Peyer's patch (tissue), 4 donors: ENCODE results near the gene EXOSC5. TPM values are rescaled to one million over a fixed set of nuclear protein-coding genes. Genes with fewer than 3 reads are reported as not detected.
A peak's percentile ranks its signal among the peaks of the same experiment; 100 is the strongest.
"Not testable (repeated sequence)": the region's sequence is repeated elsewhere in the genome, so short reads cannot be mapped to it uniquely, and the experiment has no call there.

Source experiments
- DNase-seq, 3 donors: peaks; one replicate each; pipeline ENCODE4 v3.0.0-alpha.2; 2017 to 2019
- H3K27ac ChIP-seq, 4 donors: fragments of 200-600 bp; sonication (generic); one replicate each; pipeline ENCODE4 v1.5.1; 2016 to 2019
- H3K27me3 ChIP-seq, 2 donors: fragments of 200-600 bp; sonication (generic); one replicate each; pipeline ENCODE4 v1.5.1; 2019
- H3K36me3 ChIP-seq, 3 donors: fragments of 200-600 bp; sonication (generic); one replicate each; pipeline ENCODE4 v1.5.1; 2016 to 2019
- H3K4me1 ChIP-seq, 4 donors: fragments of 200-600 bp; sonication (generic); one replicate each; pipeline ENCODE4 v1.5.1; 2016 to 2019
- H3K4me3 ChIP-seq, 4 donors: fragments of 200-600 bp; sonication (generic); 1 replicate in 3 of 4; 2 replicates in 1 of 4; pipeline ENCODE4 v1.5.1; 2016 to 2019; ENCODE audit warnings: mild to moderate bottlenecking in 1 of 4
- H3K9me3 ChIP-seq, 4 donors: fragments of 200-600 bp; sonication (generic); one replicate each; pipeline ENCODE4 v1.5.1; 2016 to 2019; ENCODE audit warnings: mild to moderate bottlenecking in 1 of 4
- CTCF ChIP-seq, 6 experiments: fragments of 450-650 bp in 4 of 6; fragments of 200-600 bp in 2 of 6; sonication (generic) in 1 of 6; IDR thresholded peaks; one replicate each; pipeline ENCODE4 v1.5.1; 2017 to 2019; ENCODE audit warnings: antibody characterized with exemption in 6 of 6, mild to moderate bottlenecking in 3 of 6, moderate library complexity in 1 of 6
- POLR2A ChIP-seq, 2 donors: fragments of 450-650 bp; IDR thresholded peaks; one replicate each; pipeline ENCODE4 v1.5.1; 2017; ENCODE audit warnings: antibody characterized with exemption in 2 of 2, mild to moderate bottlenecking in 2 of 2, moderate library complexity in 2 of 2
- total RNA-seq, 4 donors: library from RNA; depleted of rRNA; stranded (reverse); fragments of >200 nt; gene quantifications; one replicate each; pipeline ENCODE4 v1.1.0, GENCODE V29; 2016

The EXOSC5 gene
- total RNA-seq, 4 donors from 2014 or later = 5.4 to 12.4 (median 10.0) TPM

DNA sequence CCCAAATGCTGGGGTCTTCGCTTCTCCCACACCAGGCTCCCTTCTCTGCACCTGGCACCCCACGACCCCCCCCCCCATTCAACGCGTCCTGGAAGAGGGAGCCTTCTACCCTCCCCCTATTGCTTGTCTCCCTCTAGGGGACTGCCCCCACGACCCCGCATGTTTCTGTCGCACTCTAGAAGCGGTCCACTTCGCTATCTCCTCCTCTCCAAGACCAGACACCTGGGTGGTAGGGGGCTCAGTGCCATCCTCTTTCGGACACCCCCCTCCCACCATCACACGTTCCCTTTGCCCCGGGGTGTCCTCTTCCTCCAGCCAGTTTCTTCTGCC lies 44.9 kb downstream of the EXOSC5 start:
- H3K9me3 ChIP-seq = no peaks in the 10 kb centered on the region
- TF ChIP-seq POLR2A (IDR thresholded peaks at IDR 0.05) = no peak
- TF ChIP-seq CTCF (IDR thresholded peaks at IDR 0.05) = no peak
- H3K27me3 ChIP-seq = peaks cover 0 to 4% of the 10 kb centered on the region in 2 donors
- peaks cover 0 to 22% (median 8%) of the 10 kb centered on the region in 4 donors for H3K4me1 ChIP-seq
- H3K4me3 ChIP-seq = peak overlapping the region; percentile 84 to 91 (median 88)
- peaks cover 0 to 8% (median 0%) of the 10 kb centered on the region in 3 donors for H3K36me3 ChIP-seq
- peak overlapping the region; percentile 84 to 99 (median 92) for H3K27ac ChIP-seq
- DNase-seq = no peak

- H3K4me3 ChIP-seq = peak overlapping the region; percentile 84 to 91 (median 88)
- no peaks in the 10 kb centered on the region for H3K9me3 ChIP-seq
- H3K27me3 ChIP-seq = peaks cover 0 to 4% of the 10 kb centered on the region in 2 donors
- peaks cover 0 to 14% (median 0%) of the 10 kb centered on the region in 3 donors for H3K36me3 ChIP-seq
- TF ChIP-seq CTCF (IDR thresholded peaks at IDR 0.05) = no peak
- no peak for TF ChIP-seq POLR2A (IDR thresholded peaks at IDR 0.05)
- peak overlapping the region; percentile 84 to 99 (median 92) for H3K27ac ChIP-seq
- peak; percentile 67 to 94 (median 93) for DNase-seq
- H3K4me1 ChIP-seq = peaks cover 0 to 22% (median 8%) of the 10 kb centered on the region in 4 donors
Observed at GRCh38 chr19:41351339-41352245, 45.6 kb downstream of the EXOSC5 start.

GRCh38 chr19:41350735-41351338 lies 46.3 kb downstream of the EXOSC5 start:
- TF ChIP-seq CTCF (IDR thresholded peaks at IDR 0.05) = no peak
- TF ChIP-seq POLR2A (IDR thresholded peaks at IDR 0.05) = no peak
- Histone ChIP-seq H3K9me3 (no peaks in the 10 kb centered on the region), H3K27ac (peak overlapping the region; percentile 84 to 99 (median 92))

GRCh38 chr19:41346916-41347315 lies 50.2 kb downstream of the EXOSC5 start:
- H3K27ac ChIP-seq, DNase-seq, H3K27me3 ChIP-seq, H3K4me3 ChIP-seq, H3K9me3 ChIP-seq: not testable (repeated sequence)
- H3K36me3 ChIP-seq = peaks cover 0 to 38% (median 0%) of the 10 kb centered on the region in 3 donors
- peaks cover 0 to 21% (median 5%) of the 10 kb centered on the region in 4 donors for H3K4me1 ChIP-seq

More at GRCh38 chr19:41350735-41351338, 46.3 kb downstream of the EXOSC5 start:
- Histone ChIP-seq H3K4me3 (peak overlapping the region; percentile 84 to 91 (median 88)), H3K36me3 (peaks cover 0 to 21% (median 0%) of the 10 kb centered on the region in 3 donors), H3K4me1 (peaks cover 0 to 22% (median 8%) of the 10 kb centered on the region in 4 donors), H3K27me3 (peaks cover 0 to 4% of the 10 kb centered on the region in 2 donors)
- DNase-seq = no peak

GRCh38 chr19:41344162-41344561 lies 53.0 kb downstream of the EXOSC5 start:
- no peak for DNase-seq
- no peaks in the 10 kb centered on the region for H3K27me3 ChIP-seq
- TF ChIP-seq CTCF (IDR thresholded peaks at IDR 0.05) (no peak), POLR2A (IDR thresholded peaks at IDR 0.05) (no peak)
- peaks cover 0 to 9% (median 0%) of the 10 kb centered on the region in 4 donors for H3K4me1 ChIP-seq
- H3K27ac ChIP-seq = no peak overlapping the region
- no peak overlapping the region for H3K4me3 ChIP-seq
- no peaks in the 10 kb centered on the region for H3K9me3 ChIP-seq
- H3K36me3 ChIP-seq = peaks cover 0 to 55% (median 0%) of the 10 kb centered on the region in 3 donors
